Neutrophil (primary cell): ENCODE data around the gene SNAI3.

Experiments used
- H3K27ac ChIP-seq: fragments of 200-600 bp; sonication (generic); 2 replicates; pipeline ENCODE4 v1.5.1; 2016; ENCODE audit warnings: mild to moderate bottlenecking, moderate library complexity
- H3K27me3 ChIP-seq: fragments of 200-600 bp; sonication (generic); 2 replicates; pipeline ENCODE4 v1.6.0; 2016; ENCODE audit warnings: mild to moderate bottlenecking
- H3K36me3 ChIP-seq: fragments of 200-600 bp; sonication (generic); 2 replicates; pipeline ENCODE4 v1.5.1; 2017
- H3K4me1 ChIP-seq, 2 experiments: fragments of 200-600 bp in 1 of 2; sonication (generic) in 1 of 2; 1 replicate in 1 of 2; 2 replicates in 1 of 2; pipeline versions ENCODE4 v1.5.1 to v1.6.1; 2013 to 2016; ENCODE audit warnings: low read depth in 1 of 2, low read length in 1 of 2, mild to moderate bottlenecking in 1 of 2, moderate library complexity in 1 of 2; ENCODE audit not compliant: control insufficient read depth in 1 of 2, insufficient read depth in 1 of 2
- H3K4me3 ChIP-seq, 2 experiments: fragments of 200-600 bp in 1 of 2; sonication (generic) in 1 of 2; 1 replicate in 1 of 2; 2 replicates in 1 of 2; pipeline ENCODE4 v1.5.1; 2013 to 2016; ENCODE audit warnings: low read depth in 1 of 2, low read length in 1 of 2, mild to moderate bottlenecking in 1 of 2, moderate library complexity in 1 of 2
- H3K9me3 ChIP-seq: fragments of 200-600 bp; sonication (generic); 2 replicates; pipeline ENCODE4 v1.5.1; 2016
- TF ChIP-seq, protein P1 (sequence below): fragments of 200-600 bp; sonication (generic); IDR thresholded peaks from 2 replicates; pipeline ENCODE4 v1.5.1; 2016; ENCODE audit warnings: antibody characterized with exemption

SNAI3 gene

DNA sequence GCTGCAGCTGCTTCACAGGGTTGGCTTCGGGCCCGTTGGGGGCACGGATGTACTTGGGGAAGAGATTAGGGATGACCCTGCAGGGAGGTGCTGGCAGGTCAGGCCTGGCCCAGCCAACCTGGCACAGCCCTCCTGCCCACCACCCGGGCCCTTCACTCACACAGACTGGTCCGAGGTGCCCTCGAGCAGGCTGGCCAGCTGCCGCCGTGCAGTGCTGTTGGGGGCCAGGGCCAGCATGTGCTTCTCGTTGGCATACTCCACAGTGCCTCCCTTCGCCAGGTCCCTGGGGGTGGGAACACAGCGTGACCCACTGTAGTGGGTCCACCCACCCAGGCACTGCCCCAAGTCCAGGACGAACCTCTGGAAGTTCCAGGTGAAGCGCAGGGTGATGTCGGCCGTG lies 29.9 kb upstream of the SNAI3 start:
- H3K4me1 ChIP-seq: no peaks in the 10 kb centered on the region
- no peaks in the 10 kb centered on the region for H3K9me3 ChIP-seq
- no peak overlapping the region for H3K4me3 ChIP-seq
- H3K27ac ChIP-seq: no peak overlapping the region
- TF ChIP-seq, protein P1, sequence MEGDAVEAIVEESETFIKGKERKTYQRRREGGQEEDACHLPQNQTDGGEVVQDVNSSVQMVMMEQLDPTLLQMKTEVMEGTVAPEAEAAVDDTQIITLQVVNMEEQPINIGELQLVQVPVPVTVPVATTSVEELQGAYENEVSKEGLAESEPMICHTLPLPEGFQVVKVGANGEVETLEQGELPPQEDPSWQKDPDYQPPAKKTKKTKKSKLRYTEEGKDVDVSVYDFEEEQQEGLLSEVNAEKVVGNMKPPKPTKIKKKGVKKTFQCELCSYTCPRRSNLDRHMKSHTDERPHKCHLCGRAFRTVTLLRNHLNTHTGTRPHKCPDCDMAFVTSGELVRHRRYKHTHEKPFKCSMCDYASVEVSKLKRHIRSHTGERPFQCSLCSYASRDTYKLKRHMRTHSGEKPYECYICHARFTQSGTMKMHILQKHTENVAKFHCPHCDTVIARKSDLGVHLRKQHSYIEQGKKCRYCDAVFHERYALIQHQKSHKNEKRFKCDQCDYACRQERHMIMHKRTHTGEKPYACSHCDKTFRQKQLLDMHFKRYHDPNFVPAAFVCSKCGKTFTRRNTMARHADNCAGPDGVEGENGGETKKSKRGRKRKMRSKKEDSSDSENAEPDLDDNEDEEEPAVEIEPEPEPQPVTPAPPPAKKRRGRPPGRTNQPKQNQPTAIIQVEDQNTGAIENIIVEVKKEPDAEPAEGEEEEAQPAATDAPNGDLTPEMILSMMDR: no peak
- H3K27me3 ChIP-seq: no peaks in the 10 kb centered on the region
- peaks cover 58% of the 10 kb centered on the region for H3K36me3 ChIP-seq

DNA sequence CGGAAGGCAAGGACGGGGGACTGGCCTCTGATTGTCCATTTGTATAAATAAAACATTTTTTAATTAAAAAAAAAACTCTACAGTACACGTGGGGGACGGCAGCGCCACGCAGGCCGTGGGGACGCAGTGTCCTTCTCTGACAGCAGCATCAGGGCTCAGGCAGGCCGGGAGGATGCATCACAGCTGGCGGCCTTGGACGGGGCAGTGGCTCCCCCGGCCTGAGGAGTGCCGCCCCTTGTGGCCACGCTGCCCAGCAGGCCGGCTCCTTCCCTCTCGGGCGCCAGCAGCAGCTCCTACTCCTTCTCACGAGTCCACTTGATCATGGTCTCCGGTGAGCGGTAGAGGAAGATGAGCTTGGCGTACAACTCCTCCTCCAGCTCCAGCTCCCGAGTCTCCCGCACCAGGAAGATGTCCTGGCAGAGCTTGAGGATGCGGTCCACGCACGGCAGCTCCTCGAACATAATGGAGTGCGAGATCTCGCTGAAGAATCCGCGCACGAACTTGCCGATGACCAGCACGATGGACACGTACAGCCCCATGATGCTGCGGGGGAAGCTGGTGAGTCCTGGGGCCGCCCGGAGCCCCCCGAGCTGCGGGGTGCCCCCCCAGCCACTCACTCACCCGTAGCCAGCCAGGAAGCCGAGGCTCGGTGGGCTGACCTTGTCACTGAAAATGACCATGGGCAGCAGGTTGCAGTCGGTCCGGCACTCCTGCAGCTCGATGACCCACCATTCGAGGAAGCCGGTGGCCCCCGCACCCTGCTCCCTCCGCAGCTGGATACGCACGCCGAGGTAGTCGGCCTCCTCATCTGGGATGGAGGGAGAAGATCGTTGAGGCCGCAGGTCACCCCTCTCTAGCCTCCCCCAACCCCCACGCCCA lies 29.2 kb upstream of the SNAI3 start:
- H3K9me3 ChIP-seq: no peaks in the 10 kb centered on the region
- TF ChIP-seq, protein P1: no peak
- H3K27ac ChIP-seq: no peak overlapping the region
- no peaks in the 10 kb centered on the region for H3K27me3 ChIP-seq
- no peak overlapping the region for H3K4me3 ChIP-seq
- H3K36me3 ChIP-seq: peaks cover 51% of the 10 kb centered on the region
- H3K4me1 ChIP-seq: no peaks in the 10 kb centered on the region

DNA sequence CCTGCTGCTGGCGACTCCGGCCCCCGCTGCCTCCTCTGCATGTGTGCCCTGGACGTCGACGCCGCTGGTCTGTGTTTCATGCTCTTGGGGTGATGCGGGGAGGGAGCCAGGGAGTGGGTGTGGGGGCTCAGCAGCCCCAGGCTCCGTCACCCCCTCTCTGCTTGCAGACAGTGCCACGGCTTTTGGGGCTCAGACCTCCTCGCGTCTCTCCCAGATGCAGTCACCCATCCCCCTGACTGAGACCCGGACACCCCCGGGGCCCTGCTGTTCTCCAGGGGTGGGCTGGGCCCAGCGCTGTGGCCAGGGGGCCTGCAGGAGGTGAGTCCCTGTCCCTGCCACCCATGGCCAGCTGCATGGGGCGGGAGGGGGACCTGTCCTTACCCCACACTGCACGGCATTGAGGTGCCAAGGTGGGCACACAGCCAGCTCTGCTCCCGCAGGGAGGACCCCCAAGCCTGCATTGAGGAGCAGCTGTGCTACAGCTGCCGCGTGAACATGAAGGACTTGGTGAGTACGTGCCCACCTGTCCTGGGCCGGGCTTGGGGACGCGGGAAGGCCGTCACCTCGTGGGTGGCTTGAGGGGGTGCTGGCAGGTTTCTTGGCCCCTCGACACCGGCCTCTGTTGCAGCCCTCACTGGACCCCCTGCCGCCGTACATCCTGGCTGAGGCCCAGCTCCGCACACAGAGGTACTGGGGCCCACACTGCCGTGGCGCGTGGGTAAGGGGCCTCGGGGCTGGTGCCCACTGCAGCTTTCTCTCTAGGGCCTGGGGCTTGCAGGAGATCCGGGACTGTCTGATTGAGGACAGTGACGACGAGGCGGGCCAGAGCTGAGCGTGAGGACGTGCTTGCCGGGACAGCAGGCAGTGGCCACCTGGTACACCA lies 28.4 kb upstream of the SNAI3 start:
- Histone ChIP-seq H3K27me3 (no peaks in the 10 kb centered on the region), H3K27ac (no peak overlapping the region), H3K4me3 (no peak overlapping the region), H3K9me3 (no peaks in the 10 kb centered on the region), H3K36me3 (peaks cover 43% of the 10 kb centered on the region), H3K4me1 (no peaks in the 10 kb centered on the region)
- TF ChIP-seq, protein P1: no peak

DNA sequence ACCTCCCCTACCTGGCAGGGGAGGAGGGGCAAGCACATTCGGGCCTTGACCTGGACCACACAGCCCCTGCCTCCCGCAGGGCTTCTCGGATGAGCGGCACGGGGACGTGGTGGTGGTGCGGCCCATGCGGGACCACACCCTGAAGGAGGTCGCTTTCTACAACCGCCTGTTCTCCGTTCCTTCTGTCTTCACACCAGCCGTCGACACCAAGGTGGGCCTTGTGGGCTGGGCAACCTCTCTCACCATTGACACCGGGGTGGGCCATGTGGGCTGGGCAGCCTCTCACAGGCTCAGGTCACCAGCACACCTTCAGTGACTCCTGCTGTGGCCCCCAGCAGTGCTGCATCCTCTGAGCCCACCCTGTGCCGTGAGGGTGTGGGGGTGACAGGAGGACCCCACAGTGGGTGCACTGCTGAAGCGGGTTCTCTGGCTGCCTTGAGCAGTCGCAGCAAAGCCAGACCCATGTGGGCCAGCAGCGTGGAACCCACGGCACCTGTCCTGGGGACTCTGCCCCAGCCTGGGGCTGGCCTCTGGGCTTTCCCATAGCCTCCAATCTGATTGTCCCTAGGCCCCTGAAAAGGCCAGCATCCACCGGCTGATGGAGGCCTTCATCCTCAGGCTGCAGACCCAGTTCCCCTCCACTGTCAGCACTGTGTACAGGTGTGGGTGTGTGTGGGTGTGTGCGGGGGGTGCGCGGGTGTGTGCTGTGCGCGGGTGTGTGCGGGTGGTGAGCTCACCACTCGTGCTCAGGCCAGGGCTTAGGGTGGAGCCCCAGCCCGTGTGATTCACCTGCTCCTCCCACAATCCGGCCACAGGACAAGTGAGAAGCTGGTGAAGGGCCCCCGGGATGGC lies 27.5 kb upstream of the SNAI3 start:
- TF ChIP-seq, protein P1: no peak
- Histone ChIP-seq H3K27me3 (no peaks in the 10 kb centered on the region), H3K9me3 (no peaks in the 10 kb centered on the region), H3K4me3 (no peak overlapping the region), H3K36me3 (peaks cover 36% of the 10 kb centered on the region), H3K4me1 (no peaks in the 10 kb centered on the region), H3K27ac (no peak overlapping the region)

DNA sequence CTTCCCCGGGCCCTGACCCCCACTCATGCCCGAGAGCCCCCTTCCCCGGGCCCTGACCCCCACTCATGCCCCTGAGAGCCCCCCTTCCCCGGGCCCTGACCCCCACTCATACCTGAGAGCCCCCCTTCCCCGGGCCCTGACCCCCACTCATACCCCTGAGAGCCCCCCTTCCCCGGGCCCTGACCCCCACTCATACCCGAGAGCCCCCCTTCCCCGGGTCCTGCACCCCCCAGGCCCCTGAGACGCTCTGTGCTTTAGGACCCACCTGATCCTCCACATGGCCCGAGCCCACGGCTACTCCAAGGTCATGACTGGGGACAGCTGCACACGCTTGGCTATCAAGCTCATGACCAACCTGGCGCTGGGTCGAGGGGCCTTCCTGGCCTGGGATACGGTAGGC lies 26.7 kb upstream of the SNAI3 start:
- H3K27ac ChIP-seq: no peak overlapping the region
- TF ChIP-seq, protein P1: no peak
- H3K36me3 ChIP-seq: peaks cover 34% of the 10 kb centered on the region
- no peaks in the 10 kb centered on the region for H3K9me3 ChIP-seq
- H3K4me1 ChIP-seq: no peaks in the 10 kb centered on the region
- H3K27me3 ChIP-seq: no peaks in the 10 kb centered on the region
- H3K4me3 ChIP-seq: no peak overlapping the region
